ENCODE data around the gene GORAB.

GORAB gene

GRCh38 chr1:170513138-170513537, 18.8 kb upstream of the GORAB start:
- Histone ChIP-seq H3K4me1 (ENCODE audit: control insufficient read depth in 2 of 2, insufficient read depth in 2 of 2, low read length in 2 of 2) (peaks cover 0 to 5% of the 10 kb centered on the region in 2 donors), H3K4me3 (ENCODE audit: low read length in 2 of 2) (no peak overlapping the region), H3K36me3 (ENCODE audit: control insufficient read depth in 2 of 2, insufficient read depth in 2 of 2, low read length in 2 of 2) (no peaks in the 10 kb centered on the region), H3K9ac (ENCODE audit: low read depth in 1 of 2, low read length in 2 of 2) (no peak overlapping the region), H3K27ac (ENCODE audit: low read depth in 2 of 2, low read length in 2 of 2) (no peak overlapping the region), H3K27me3 (ENCODE audit: control insufficient read depth in 2 of 2, insufficient read depth in 2 of 2, low read length in 2 of 2) (no peaks in the 10 kb centered on the region), H3K9me3 (ENCODE audit: control insufficient read depth in 2 of 2, low read length in 2 of 2) (no peaks in the 10 kb centered on the region)

GRCh38 chr1:170518185-170518834, 13.7 kb upstream of the GORAB start:
- peaks cover 0 to 10% of the 10 kb centered on the region in 2 donors for H3K4me1 ChIP-seq (ENCODE audit: control insufficient read depth in 2 of 2, insufficient read depth in 2 of 2, low read length in 2 of 2)
- H3K9ac ChIP-seq (ENCODE audit: low read depth in 1 of 2, low read length in 2 of 2), result no peak overlapping the region
- H3K4me3 ChIP-seq (ENCODE audit: low read length in 2 of 2), result peak overlapping the region; percentile 4
- H3K9me3 ChIP-seq (ENCODE audit: control insufficient read depth in 2 of 2, low read length in 2 of 2), result no peaks in the 10 kb centered on the region
- H3K27ac ChIP-seq (ENCODE audit: low read depth in 2 of 2, low read length in 2 of 2), result peak overlapping the region; percentile 29 to 47
- H3K27me3 ChIP-seq (ENCODE audit: control insufficient read depth in 2 of 2, insufficient read depth in 2 of 2, low read length in 2 of 2), result peaks cover 0 to 3% of the 10 kb centered on the region in 2 donors
- H3K36me3 ChIP-seq (ENCODE audit: control insufficient read depth in 2 of 2, insufficient read depth in 2 of 2, low read length in 2 of 2), result no peaks in the 10 kb centered on the region

GRCh38 chr1:170518965-170519364, 13.0 kb upstream of the GORAB start:
- Histone ChIP-seq H3K9ac (ENCODE audit: low read depth in 1 of 2, low read length in 2 of 2) (no peak overlapping the region), H3K4me1 (ENCODE audit: control insufficient read depth in 2 of 2, insufficient read depth in 2 of 2, low read length in 2 of 2) (peaks cover 0 to 10% of the 10 kb centered on the region in 2 donors), H3K27ac (ENCODE audit: low read depth in 2 of 2, low read length in 2 of 2) (peak overlapping the region; percentile 29 to 47), H3K9me3 (ENCODE audit: control insufficient read depth in 2 of 2, low read length in 2 of 2) (no peaks in the 10 kb centered on the region), H3K36me3 (ENCODE audit: control insufficient read depth in 2 of 2, insufficient read depth in 2 of 2, low read length in 2 of 2) (no peaks in the 10 kb centered on the region), H3K4me3 (ENCODE audit: low read length in 2 of 2) (no peak overlapping the region), H3K27me3 (ENCODE audit: control insufficient read depth in 2 of 2, insufficient read depth in 2 of 2, low read length in 2 of 2) (peaks cover 0 to 3% of the 10 kb centered on the region in 2 donors)

GRCh38 chr1:170520601-170521000, 11.4 kb upstream of the GORAB start:
- H3K9ac ChIP-seq (ENCODE audit: low read depth in 1 of 2, low read length in 2 of 2), result no peak overlapping the region
- no peak overlapping the region for H3K27ac ChIP-seq (ENCODE audit: low read depth in 2 of 2, low read length in 2 of 2)
- H3K36me3 ChIP-seq (ENCODE audit: control insufficient read depth in 2 of 2, insufficient read depth in 2 of 2, low read length in 2 of 2), result no peaks in the 10 kb centered on the region
- H3K4me3 ChIP-seq (ENCODE audit: low read length in 2 of 2), result no peak overlapping the region
- peaks cover 0 to 10% of the 10 kb centered on the region in 2 donors for H3K4me1 ChIP-seq (ENCODE audit: control insufficient read depth in 2 of 2, insufficient read depth in 2 of 2, low read length in 2 of 2)
- H3K27me3 ChIP-seq (ENCODE audit: control insufficient read depth in 2 of 2, insufficient read depth in 2 of 2, low read length in 2 of 2), result peaks cover 0 to 3% of the 10 kb centered on the region in 2 donors
- H3K9me3 ChIP-seq (ENCODE audit: control insufficient read depth in 2 of 2, low read length in 2 of 2), result no peaks in the 10 kb centered on the region

GRCh38 chr1:170521818-170522217, 10.1 kb upstream of the GORAB start:
- H3K27ac ChIP-seq (ENCODE audit: low read depth in 2 of 2, low read length in 2 of 2), result no peak overlapping the region
- H3K4me1 ChIP-seq (ENCODE audit: control insufficient read depth in 2 of 2, insufficient read depth in 2 of 2, low read length in 2 of 2), result peaks cover 0 to 10% of the 10 kb centered on the region in 2 donors
- no peaks in the 10 kb centered on the region for H3K9me3 ChIP-seq (ENCODE audit: control insufficient read depth in 2 of 2, low read length in 2 of 2)
- H3K4me3 ChIP-seq (ENCODE audit: low read length in 2 of 2), result no peak overlapping the region
- no peak overlapping the region for H3K9ac ChIP-seq (ENCODE audit: low read depth in 1 of 2, low read length in 2 of 2)
- H3K27me3 ChIP-seq (ENCODE audit: control insufficient read depth in 2 of 2, insufficient read depth in 2 of 2, low read length in 2 of 2), result peaks cover 0 to 3% of the 10 kb centered on the region in 2 donors
- no peaks in the 10 kb centered on the region for H3K36me3 ChIP-seq (ENCODE audit: control insufficient read depth in 2 of 2, insufficient read depth in 2 of 2, low read length in 2 of 2)

- Histone ChIP-seq H3K4me1 (ENCODE audit: control insufficient read depth in 2 of 2, insufficient read depth in 2 of 2, low read length in 2 of 2) (peaks cover 15 to 29% of the 10 kb centered on the region in 2 donors), H3K27ac (ENCODE audit: low read depth in 2 of 2, low read length in 2 of 2) (peak overlapping the region; percentile 93), H3K36me3 (ENCODE audit: control insufficient read depth in 2 of 2, insufficient read depth in 2 of 2, low read length in 2 of 2) (no peaks in the 10 kb centered on the region), H3K9ac (ENCODE audit: low read depth in 1 of 2, low read length in 2 of 2) (peak overlapping the region; percentile 87 to 97), H3K4me3 (ENCODE audit: low read length in 2 of 2) (peak overlapping the region; percentile 98), H3K9me3 (ENCODE audit: control insufficient read depth in 2 of 2, low read length in 2 of 2) (no peaks in the 10 kb centered on the region), H3K27me3 (ENCODE audit: control insufficient read depth in 2 of 2, insufficient read depth in 2 of 2, low read length in 2 of 2) (no peaks in the 10 kb centered on the region)
Measured at GRCh38 chr1:170530972-170531757, 801 bp upstream of the GORAB start.

- Histone ChIP-seq H3K9ac (ENCODE audit: low read depth in 1 of 2, low read length in 2 of 2) (peak overlapping the region; percentile 87 to 97), H3K9me3 (ENCODE audit: control insufficient read depth in 2 of 2, low read length in 2 of 2) (no peaks in the 10 kb centered on the region), H3K36me3 (ENCODE audit: control insufficient read depth in 2 of 2, insufficient read depth in 2 of 2, low read length in 2 of 2) (no peaks in the 10 kb centered on the region), H3K27me3 (ENCODE audit: control insufficient read depth in 2 of 2, insufficient read depth in 2 of 2, low read length in 2 of 2) (no peaks in the 10 kb centered on the region), H3K4me1 (ENCODE audit: control insufficient read depth in 2 of 2, insufficient read depth in 2 of 2, low read length in 2 of 2) (peaks cover 15 to 25% of the 10 kb centered on the region in 2 donors), H3K4me3 (ENCODE audit: low read length in 2 of 2) (peak overlapping the region; percentile 98), H3K27ac (ENCODE audit: low read depth in 2 of 2, low read length in 2 of 2) (no peak overlapping the region)
Measured at GRCh38 chr1:170533298-170533697, 1.3 kb downstream of the GORAB start.

- Histone ChIP-seq H3K36me3 (ENCODE audit: control insufficient read depth in 2 of 2, insufficient read depth in 2 of 2, low read length in 2 of 2) (peaks cover 2 to 7% of the 10 kb centered on the region in 2 donors), H3K27me3 (ENCODE audit: control insufficient read depth in 2 of 2, insufficient read depth in 2 of 2, low read length in 2 of 2) (no peaks in the 10 kb centered on the region), H3K4me1 (ENCODE audit: control insufficient read depth in 2 of 2, insufficient read depth in 2 of 2, low read length in 2 of 2) (peaks cover 13 to 19% of the 10 kb centered on the region in 2 donors), H3K27ac (ENCODE audit: low read depth in 2 of 2, low read length in 2 of 2) (no peak overlapping the region), H3K4me3 (ENCODE audit: low read length in 2 of 2) (peak overlapping the region in 1 of 2 donors; percentile 32), H3K9ac (ENCODE audit: low read depth in 1 of 2, low read length in 2 of 2) (no peak overlapping the region), H3K9me3 (ENCODE audit: control insufficient read depth in 2 of 2, low read length in 2 of 2) (no peaks in the 10 kb centered on the region)
Measured at GRCh38 chr1:170534626-170535147, 2.7 kb downstream of the GORAB start.

GRCh38 chr1:170535418-170535817, 3.5 kb downstream of the GORAB start:
- Histone ChIP-seq H3K4me3 (ENCODE audit: low read length in 2 of 2) (no peak overlapping the region), H3K27me3 (ENCODE audit: control insufficient read depth in 2 of 2, insufficient read depth in 2 of 2, low read length in 2 of 2) (no peaks in the 10 kb centered on the region), H3K36me3 (ENCODE audit: control insufficient read depth in 2 of 2, insufficient read depth in 2 of 2, low read length in 2 of 2) (peaks cover 6 to 11% of the 10 kb centered on the region in 2 donors), H3K9me3 (ENCODE audit: control insufficient read depth in 2 of 2, low read length in 2 of 2) (no peaks in the 10 kb centered on the region), H3K27ac (ENCODE audit: low read depth in 2 of 2, low read length in 2 of 2) (no peak overlapping the region), H3K4me1 (ENCODE audit: control insufficient read depth in 2 of 2, insufficient read depth in 2 of 2, low read length in 2 of 2) (peaks cover 13 to 19% of the 10 kb centered on the region in 2 donors), H3K9ac (ENCODE audit: low read depth in 1 of 2, low read length in 2 of 2) (no peak overlapping the region)

GRCh38 chr1:170536924-170537551, 5.1 kb downstream of the GORAB start:
- H3K9ac ChIP-seq (ENCODE audit: low read depth in 1 of 2, low read length in 2 of 2), result no peak overlapping the region
- H3K4me3 ChIP-seq (ENCODE audit: low read length in 2 of 2), result no peak overlapping the region
- H3K36me3 ChIP-seq (ENCODE audit: control insufficient read depth in 2 of 2, insufficient read depth in 2 of 2, low read length in 2 of 2), result peaks cover 6 to 20% of the 10 kb centered on the region in 2 donors
- no peaks in the 10 kb centered on the region for H3K27me3 ChIP-seq (ENCODE audit: control insufficient read depth in 2 of 2, insufficient read depth in 2 of 2, low read length in 2 of 2)
- peaks cover 13 to 16% of the 10 kb centered on the region in 2 donors for H3K4me1 ChIP-seq (ENCODE audit: control insufficient read depth in 2 of 2, insufficient read depth in 2 of 2, low read length in 2 of 2)
- H3K9me3 ChIP-seq (ENCODE audit: control insufficient read depth in 2 of 2, low read length in 2 of 2), result no peaks in the 10 kb centered on the region
- H3K27ac ChIP-seq (ENCODE audit: low read depth in 2 of 2, low read length in 2 of 2), result no peak overlapping the region
